ENCODE data around the gene FOXN1. TPM values are rescaled to one million over a fixed set of nuclear protein-coding genes. Genes with fewer than 3 reads are reported as not detected.

The FOXN1 gene
- total RNA-seq, 1 donor from 2014 or later: not detected

DNA sequence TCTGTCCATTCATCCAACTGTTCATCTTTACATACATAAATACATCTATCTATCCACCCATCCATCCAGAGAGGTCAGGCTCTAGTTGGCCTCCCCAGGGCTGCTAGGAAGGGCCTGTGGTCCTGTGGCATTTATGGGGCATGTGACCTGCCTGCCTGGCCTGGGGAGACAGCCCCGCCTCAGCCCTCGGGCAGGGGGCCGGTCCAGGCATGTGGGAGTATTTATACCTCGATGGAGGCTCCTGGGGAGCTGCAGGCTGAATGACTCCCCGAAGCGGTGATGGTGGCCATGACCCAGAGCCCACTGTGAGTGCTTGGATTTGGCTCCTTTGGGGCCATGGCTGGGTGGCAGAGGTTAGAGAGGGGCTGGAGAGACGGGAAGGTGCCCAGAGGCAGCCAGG, 7.3 kb downstream of the FOXN1 start:
- H3K4me1 Mint-ChIP-seq (ENCODE audit: low read depth, unreplicated experiment): peaks cover 10% of the 10 kb centered on the region
- H3K27ac ChIP-seq (ENCODE audit: low read depth, low read length): no peak overlapping the region
- H4K20me1 ChIP-seq (ENCODE audit: insufficient read depth, low read length): no peaks in the 10 kb centered on the region
- no peak overlapping the region for H2AFZ ChIP-seq (ENCODE audit: low read depth, low read length)
- H3K36me3 Mint-ChIP-seq (ENCODE audit: low read depth, unreplicated experiment): peaks cover 2% of the 10 kb centered on the region
- peaks cover 7% of the 10 kb centered on the region for H3K9me3 Mint-ChIP-seq (ENCODE audit: unreplicated experiment)
- no peaks in the 10 kb centered on the region for H3K4me1 ChIP-seq (ENCODE audit: insufficient read depth, low read length)
- peaks cover 26% of the 10 kb centered on the region for H3K27me3 ChIP-seq (ENCODE audit: insufficient read depth, low read length)
- H3K9me3 ChIP-seq (ENCODE audit: insufficient read depth, low read depth, low read length): no peaks in the 10 kb centered on the region
- no peak for TF ChIP-seq EZH2 (IDR thresholded peaks at IDR 0.05; ENCODE audit: insufficient read depth, low read length)
- TF ChIP-seq, protein P1, sequence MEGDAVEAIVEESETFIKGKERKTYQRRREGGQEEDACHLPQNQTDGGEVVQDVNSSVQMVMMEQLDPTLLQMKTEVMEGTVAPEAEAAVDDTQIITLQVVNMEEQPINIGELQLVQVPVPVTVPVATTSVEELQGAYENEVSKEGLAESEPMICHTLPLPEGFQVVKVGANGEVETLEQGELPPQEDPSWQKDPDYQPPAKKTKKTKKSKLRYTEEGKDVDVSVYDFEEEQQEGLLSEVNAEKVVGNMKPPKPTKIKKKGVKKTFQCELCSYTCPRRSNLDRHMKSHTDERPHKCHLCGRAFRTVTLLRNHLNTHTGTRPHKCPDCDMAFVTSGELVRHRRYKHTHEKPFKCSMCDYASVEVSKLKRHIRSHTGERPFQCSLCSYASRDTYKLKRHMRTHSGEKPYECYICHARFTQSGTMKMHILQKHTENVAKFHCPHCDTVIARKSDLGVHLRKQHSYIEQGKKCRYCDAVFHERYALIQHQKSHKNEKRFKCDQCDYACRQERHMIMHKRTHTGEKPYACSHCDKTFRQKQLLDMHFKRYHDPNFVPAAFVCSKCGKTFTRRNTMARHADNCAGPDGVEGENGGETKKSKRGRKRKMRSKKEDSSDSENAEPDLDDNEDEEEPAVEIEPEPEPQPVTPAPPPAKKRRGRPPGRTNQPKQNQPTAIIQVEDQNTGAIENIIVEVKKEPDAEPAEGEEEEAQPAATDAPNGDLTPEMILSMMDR (IDR thresholded peaks at IDR 0.05; ENCODE audit: insufficient read depth, low read depth, low read length): no peak
- H3K9ac ChIP-seq (ENCODE audit: low read length): no peak overlapping the region
- no peak overlapping the region for H3K4me3 ChIP-seq (ENCODE audit: insufficient read depth, low read depth, low read length)
- no peak overlapping the region for H3K4me2 ChIP-seq (ENCODE audit: low read length)
- no peaks in the 10 kb centered on the region for H3K36me3 ChIP-seq (ENCODE audit: insufficient read depth, low read length)
- H3K79me2 ChIP-seq (ENCODE audit: insufficient read depth, low read length): no peaks in the 10 kb centered on the region
- H3K27me3 Mint-ChIP-seq (ENCODE audit: low read depth, unreplicated experiment): peaks cover 56% of the 10 kb centered on the region
- no peak overlapping the region for H3K4me3 Mint-ChIP-seq (ENCODE audit: unreplicated experiment)
- no peak overlapping the region for H3K27ac Mint-ChIP-seq (ENCODE audit: unreplicated experiment)
- FAIRE-seq (no peak), DNase-seq (ENCODE audit: low read depth) (no peak)

DNA sequence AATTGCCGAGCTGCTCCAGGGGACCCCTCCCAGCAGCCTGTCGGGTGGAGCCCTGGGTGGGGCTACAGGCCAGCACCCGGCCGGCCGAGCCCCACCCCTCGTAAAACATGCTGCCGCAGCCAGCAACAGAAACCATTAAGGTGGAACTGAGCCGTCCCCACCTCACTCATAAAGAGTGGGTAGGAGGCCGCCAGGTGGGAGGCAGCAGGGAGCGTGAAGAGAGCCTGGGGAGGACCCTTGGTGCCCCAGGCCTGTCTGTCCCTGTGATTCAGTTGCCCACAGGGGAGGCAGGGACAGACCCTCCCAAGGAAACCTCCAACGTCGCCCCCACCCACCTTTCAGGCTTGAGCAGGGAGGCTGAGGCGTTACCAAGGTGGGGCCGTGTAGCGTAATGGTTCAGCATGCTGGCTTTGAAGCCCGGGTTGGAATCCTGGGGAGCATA, 8.4 kb downstream of the FOXN1 start:
- no peak overlapping the region for H3K4me3 Mint-ChIP-seq (ENCODE audit: unreplicated experiment)
- H2AFZ ChIP-seq (ENCODE audit: low read depth, low read length): no peak overlapping the region
- TF ChIP-seq, protein P1 (IDR thresholded peaks at IDR 0.05; ENCODE audit: insufficient read depth, low read depth, low read length): no peak
- TF ChIP-seq EZH2 (IDR thresholded peaks at IDR 0.05; ENCODE audit: insufficient read depth, low read length): no peak
- no peak overlapping the region for H3K9ac ChIP-seq (ENCODE audit: low read length)
- peaks cover 22% of the 10 kb centered on the region for H3K27me3 ChIP-seq (ENCODE audit: insufficient read depth, low read length)
- H3K9me3 ChIP-seq (ENCODE audit: insufficient read depth, low read depth, low read length): no peaks in the 10 kb centered on the region
- no peak overlapping the region for H3K27ac ChIP-seq (ENCODE audit: low read depth, low read length)
- DNase-seq (ENCODE audit: low read depth): no peak
- no peaks in the 10 kb centered on the region for H3K79me2 ChIP-seq (ENCODE audit: insufficient read depth, low read length)
- no peak overlapping the region for H3K27ac Mint-ChIP-seq (ENCODE audit: unreplicated experiment)
- H4K20me1 ChIP-seq (ENCODE audit: insufficient read depth, low read length): no peaks in the 10 kb centered on the region
- H3K4me1 ChIP-seq (ENCODE audit: insufficient read depth, low read length): no peaks in the 10 kb centered on the region
- peaks cover 56% of the 10 kb centered on the region for H3K27me3 Mint-ChIP-seq (ENCODE audit: low read depth, unreplicated experiment)
- H3K9me3 Mint-ChIP-seq (ENCODE audit: unreplicated experiment): peaks cover 7% of the 10 kb centered on the region
- no peak overlapping the region for H3K4me2 ChIP-seq (ENCODE audit: low read length)
- no peaks in the 10 kb centered on the region for H3K36me3 ChIP-seq (ENCODE audit: insufficient read depth, low read length)
- peaks cover 8% of the 10 kb centered on the region for H3K4me1 Mint-ChIP-seq (ENCODE audit: low read depth, unreplicated experiment)
- peaks cover 2% of the 10 kb centered on the region for H3K36me3 Mint-ChIP-seq (ENCODE audit: low read depth, unreplicated experiment)
- no peak overlapping the region for H3K4me3 ChIP-seq (ENCODE audit: insufficient read depth, low read depth, low read length)
- no peak for FAIRE-seq

DNA sequence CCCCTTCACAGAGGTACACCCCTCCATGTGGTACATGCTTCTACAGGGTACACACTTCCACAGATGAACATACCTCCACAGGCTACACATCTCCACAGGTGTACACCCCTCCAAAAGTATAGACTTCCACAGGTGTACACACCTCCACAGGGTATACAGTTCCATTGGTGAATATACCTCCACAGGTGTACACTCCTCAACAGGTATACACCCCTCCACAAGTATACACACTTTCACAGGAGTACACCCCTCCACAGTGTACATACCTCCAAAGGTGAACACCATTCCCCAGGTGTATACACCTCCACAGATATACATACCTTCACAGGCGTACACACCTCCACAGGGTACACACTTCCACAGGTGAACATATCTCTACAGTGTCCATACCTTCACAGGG, 9.4 kb downstream of the FOXN1 start:
- Histone ChIP-seq H3K36me3 (ENCODE audit: insufficient read depth, low read length) (no peaks in the 10 kb centered on the region), H2AFZ (ENCODE audit: low read depth, low read length) (no peak overlapping the region), H3K79me2 (ENCODE audit: insufficient read depth, low read length) (no peaks in the 10 kb centered on the region), H3K4me1 (ENCODE audit: insufficient read depth, low read length) (no peaks in the 10 kb centered on the region), H3K4me2 (ENCODE audit: low read length) (no peak overlapping the region), H3K9me3 (ENCODE audit: insufficient read depth, low read depth, low read length) (no peaks in the 10 kb centered on the region), H3K9ac (ENCODE audit: low read length) (no peak overlapping the region), H3K4me3 (ENCODE audit: insufficient read depth, low read depth, low read length) (no peak overlapping the region), H3K27ac (ENCODE audit: low read depth, low read length) (no peak overlapping the region), H3K27me3 (ENCODE audit: insufficient read depth, low read length) (peaks cover 19% of the 10 kb centered on the region), H4K20me1 (ENCODE audit: insufficient read depth, low read length) (no peaks in the 10 kb centered on the region)
- no peak overlapping the region for H3K4me3 Mint-ChIP-seq (ENCODE audit: unreplicated experiment)
- H3K36me3 Mint-ChIP-seq (ENCODE audit: low read depth, unreplicated experiment): peaks cover 2% of the 10 kb centered on the region
- no peak for TF ChIP-seq EZH2 (IDR thresholded peaks at IDR 0.05; ENCODE audit: insufficient read depth, low read length)
- TF ChIP-seq, protein P1 (IDR thresholded peaks at IDR 0.05; ENCODE audit: insufficient read depth, low read depth, low read length): no peak
- no peaks in the 10 kb centered on the region for H3K4me1 Mint-ChIP-seq (ENCODE audit: low read depth, unreplicated experiment)
- H3K27ac Mint-ChIP-seq (ENCODE audit: unreplicated experiment): no peak overlapping the region
- DNase-seq (ENCODE audit: low read depth): no peak
- no peak for FAIRE-seq
- H3K27me3 Mint-ChIP-seq (ENCODE audit: low read depth, unreplicated experiment): peaks cover 52% of the 10 kb centered on the region
- H3K9me3 Mint-ChIP-seq (ENCODE audit: unreplicated experiment): peaks cover 7% of the 10 kb centered on the region

All from astrocyte (in vitro differentiated cells and primary cell).